Breast epithelium (tissue), 4 donors: ENCODE results near the gene CACNA1H. TPM values are rescaled to one million over a fixed set of nuclear protein-coding genes. Genes with fewer than 3 reads are reported as not detected.

Source experiments
- DNase-seq, 2 donors: peaks; one replicate each; pipeline ENCODE4 v3.0.0-alpha.2; 2019; ENCODE audit warnings: low spot score in 2 of 2
- H3K27ac ChIP-seq, 2 donors: fragments of 200-600 bp; sonication (generic) in 1 of 2; one replicate each; pipeline ENCODE4 v1.5.1; 2016 to 2019; ENCODE audit warnings: mild to moderate bottlenecking in 1 of 2
- H3K27me3 ChIP-seq, 2 donors: fragments of 200-600 bp; sonication (generic) in 1 of 2; one replicate each; pipeline versions ENCODE4 v1.5.1 to v1.6.0; 2017 to 2019; ENCODE audit warnings: control low read depth in 1 of 2, mild to moderate bottlenecking in 1 of 2
- H3K36me3 ChIP-seq: fragments of 200-600 bp; one replicate; pipeline ENCODE4 v1.5.1; 2019
- H3K4me1 ChIP-seq, 2 donors: fragments of 200-600 bp; sonication (generic); one replicate each; pipeline ENCODE4 v1.5.1; 2016 to 2019; ENCODE audit warnings: control low read depth in 1 of 2
- H3K4me3 ChIP-seq, 3 donors: fragments of 200-600 bp; sonication (generic); 1 replicate in 2 of 3; 2 replicates in 1 of 3; pipeline ENCODE4 v1.5.1; 2016 to 2019; ENCODE audit warnings: mild to moderate bottlenecking in 3 of 3, moderate library complexity in 2 of 3
- H3K9me3 ChIP-seq, 2 donors: fragments of 200-600 bp; sonication (generic) in 1 of 2; one replicate each; pipeline ENCODE4 v1.5.1; 2016 to 2019; ENCODE audit warnings: control low read depth in 1 of 2
- POLR2A ChIP-seq: fragments of 450-650 bp; IDR thresholded peaks from one replicate; pipeline ENCODE4 v1.6.1; 2016; ENCODE audit warnings: antibody characterized with exemption, mild to moderate bottlenecking, moderate library complexity
- POLR2AphosphoS5 ChIP-seq, 3 donors: sonication (generic); formaldehyde crosslinking; IDR thresholded peaks; one replicate each; pipeline ENCODE4 v1.6.1; 2017; ENCODE audit warnings: antibody characterized with exemption in 3 of 3
- intact Hi-C: fragments of 100-400 bp; cut with DNase I; formaldehyde crosslinking; loops from one replicate; pipeline ENCODE4 v1.15.1; 2023; ENCODE audit warnings: low total_unique reads
- total RNA-seq, 3 donors: library from RNA; depleted of rRNA; stranded (reverse); fragments of >200 nt; gene quantifications; one replicate each; pipeline ENCODE4 v1.1.0, GENCODE V29; 2016
- TF ChIP-seq, protein P1 (sequence below), 3 donors: fragments of 450-650 bp; IDR thresholded peaks; one replicate each; pipeline ENCODE4 v1.5.1; 2016 to 2017; ENCODE audit warnings: antibody characterized with exemption in 3 of 3, mild to moderate bottlenecking in 3 of 3, moderate library complexity in 3 of 3

Gene CACNA1H
- total RNA-seq, 3 donors from 2014 or later, result 1.6 to 2.5 (median 2.2) TPM

DNA sequence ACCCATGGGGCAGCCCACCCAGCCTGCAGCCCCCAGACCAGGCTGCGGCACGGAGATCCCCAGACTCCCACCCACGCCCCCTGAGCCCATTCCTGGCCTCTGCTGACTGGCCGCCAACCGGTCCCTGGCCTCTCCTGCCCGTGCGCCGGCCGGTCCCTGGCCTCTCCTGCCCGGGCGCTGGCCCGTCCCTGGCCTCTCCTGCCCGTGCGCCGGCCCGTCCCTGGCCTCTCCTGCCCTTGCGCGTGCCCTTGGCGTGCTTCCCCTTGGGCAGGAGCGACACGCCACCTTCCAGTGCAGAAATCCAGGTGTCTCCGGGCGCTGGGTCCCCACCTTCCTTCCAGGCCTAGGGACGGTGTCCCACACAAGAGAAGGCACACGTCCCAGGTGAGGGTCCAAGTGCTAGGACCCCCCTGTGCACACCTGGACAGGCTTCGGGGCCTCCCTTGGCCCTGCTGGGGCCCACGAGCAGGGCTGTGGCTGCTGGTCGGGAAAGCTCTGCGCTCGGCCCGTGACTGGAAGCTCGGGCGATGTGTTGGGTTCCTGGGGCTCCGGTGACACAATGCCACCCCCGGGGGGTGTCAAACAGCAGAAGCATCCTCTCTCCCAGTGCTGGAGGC lies 21.4 kb upstream of the CACNA1H start:
- TF ChIP-seq, protein P1, sequence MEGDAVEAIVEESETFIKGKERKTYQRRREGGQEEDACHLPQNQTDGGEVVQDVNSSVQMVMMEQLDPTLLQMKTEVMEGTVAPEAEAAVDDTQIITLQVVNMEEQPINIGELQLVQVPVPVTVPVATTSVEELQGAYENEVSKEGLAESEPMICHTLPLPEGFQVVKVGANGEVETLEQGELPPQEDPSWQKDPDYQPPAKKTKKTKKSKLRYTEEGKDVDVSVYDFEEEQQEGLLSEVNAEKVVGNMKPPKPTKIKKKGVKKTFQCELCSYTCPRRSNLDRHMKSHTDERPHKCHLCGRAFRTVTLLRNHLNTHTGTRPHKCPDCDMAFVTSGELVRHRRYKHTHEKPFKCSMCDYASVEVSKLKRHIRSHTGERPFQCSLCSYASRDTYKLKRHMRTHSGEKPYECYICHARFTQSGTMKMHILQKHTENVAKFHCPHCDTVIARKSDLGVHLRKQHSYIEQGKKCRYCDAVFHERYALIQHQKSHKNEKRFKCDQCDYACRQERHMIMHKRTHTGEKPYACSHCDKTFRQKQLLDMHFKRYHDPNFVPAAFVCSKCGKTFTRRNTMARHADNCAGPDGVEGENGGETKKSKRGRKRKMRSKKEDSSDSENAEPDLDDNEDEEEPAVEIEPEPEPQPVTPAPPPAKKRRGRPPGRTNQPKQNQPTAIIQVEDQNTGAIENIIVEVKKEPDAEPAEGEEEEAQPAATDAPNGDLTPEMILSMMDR (IDR thresholded peaks at IDR 0.05), result no peak
- TF ChIP-seq POLR2AphosphoS5 (IDR thresholded peaks at IDR 0.05) (no peak), POLR2A (no peak)

DNA sequence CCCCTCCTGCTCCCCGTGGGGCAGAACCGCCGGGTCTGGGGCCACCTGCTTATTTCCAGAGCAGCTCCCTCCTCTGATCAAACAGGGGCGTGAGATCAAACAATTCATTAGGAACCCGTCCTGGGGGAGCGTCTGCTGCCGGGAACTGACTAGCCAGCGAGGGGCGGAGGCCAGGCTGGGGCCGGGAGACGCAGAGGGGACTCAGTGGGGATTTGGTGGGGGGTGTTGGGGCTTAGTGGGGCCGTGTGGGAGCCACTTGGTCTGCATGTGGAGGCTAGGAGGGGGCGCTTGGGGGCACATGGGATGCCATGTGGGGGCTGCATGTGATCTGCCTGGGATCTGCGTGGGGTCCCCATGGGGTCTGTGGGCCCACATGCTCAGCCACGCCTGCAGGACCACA lies 20.5 kb upstream of the CACNA1H start:
- Histone ChIP-seq H3K4me1 (no peaks in the 10 kb centered on the region), H3K27ac (no peak overlapping the region), H3K9me3 (no peaks in the 10 kb centered on the region), H3K4me3 (no peak overlapping the region), H3K36me3 (no peaks in the 10 kb centered on the region), H3K27me3 (peaks cover 0 to 81% of the 10 kb centered on the region in 2 donors)
- DNase-seq, result no peak
- intact Hi-C loops, result no loop called here
- TF ChIP-seq, protein P1 (IDR thresholded peaks at IDR 0.05), result no peak
- TF ChIP-seq POLR2AphosphoS5 (IDR thresholded peaks at IDR 0.05), result no peak
- TF ChIP-seq POLR2A, result no peak

More for the DNA sequence above, 21.4 kb upstream of the CACNA1H start:
- intact Hi-C loops, result no loop called here
- DNase-seq, result no peak
- H3K4me3 ChIP-seq, result no peak overlapping the region
- H3K27me3 ChIP-seq, result peaks cover 0 to 84% of the 10 kb centered on the region in 2 donors
- no peak overlapping the region for H3K27ac ChIP-seq
- no peaks in the 10 kb centered on the region for H3K4me1 ChIP-seq
- no peaks in the 10 kb centered on the region for H3K9me3 ChIP-seq
- H3K36me3 ChIP-seq, result no peaks in the 10 kb centered on the region

DNA sequence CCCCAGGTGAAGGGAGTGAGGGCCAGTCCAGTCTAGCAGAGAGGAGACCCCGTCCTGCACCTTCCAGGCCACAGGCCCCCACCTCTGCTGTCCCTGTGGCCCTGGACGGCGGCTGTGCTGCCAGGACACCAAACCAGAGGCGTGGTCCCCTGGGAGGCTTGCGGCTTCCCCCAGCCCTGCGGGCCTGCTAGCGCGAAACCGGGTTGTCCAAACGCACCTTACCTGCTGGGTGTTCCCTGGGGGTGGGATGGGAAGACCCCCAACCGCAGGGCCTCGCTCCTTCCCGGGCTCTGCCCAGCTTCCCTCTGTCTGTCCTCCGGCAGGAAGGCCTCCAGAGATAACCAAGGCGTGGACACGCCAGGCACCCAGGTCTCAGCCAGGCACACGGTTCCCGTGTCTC lies 19.6 kb upstream of the CACNA1H start:
- no peaks in the 10 kb centered on the region for H3K9me3 ChIP-seq
- intact Hi-C loops, result no loop called here
- H3K4me1 ChIP-seq, result no peaks in the 10 kb centered on the region
- DNase-seq, result no peak
- no peak overlapping the region for H3K4me3 ChIP-seq
- TF ChIP-seq, protein P1 (IDR thresholded peaks at IDR 0.05), result no peak
- TF ChIP-seq POLR2A (no peak), POLR2AphosphoS5 (IDR thresholded peaks at IDR 0.05) (no peak)
- H3K36me3 ChIP-seq, result no peaks in the 10 kb centered on the region
- peaks cover 0 to 81% of the 10 kb centered on the region in 2 donors for H3K27me3 ChIP-seq
- H3K27ac ChIP-seq, result no peak overlapping the region

DNA sequence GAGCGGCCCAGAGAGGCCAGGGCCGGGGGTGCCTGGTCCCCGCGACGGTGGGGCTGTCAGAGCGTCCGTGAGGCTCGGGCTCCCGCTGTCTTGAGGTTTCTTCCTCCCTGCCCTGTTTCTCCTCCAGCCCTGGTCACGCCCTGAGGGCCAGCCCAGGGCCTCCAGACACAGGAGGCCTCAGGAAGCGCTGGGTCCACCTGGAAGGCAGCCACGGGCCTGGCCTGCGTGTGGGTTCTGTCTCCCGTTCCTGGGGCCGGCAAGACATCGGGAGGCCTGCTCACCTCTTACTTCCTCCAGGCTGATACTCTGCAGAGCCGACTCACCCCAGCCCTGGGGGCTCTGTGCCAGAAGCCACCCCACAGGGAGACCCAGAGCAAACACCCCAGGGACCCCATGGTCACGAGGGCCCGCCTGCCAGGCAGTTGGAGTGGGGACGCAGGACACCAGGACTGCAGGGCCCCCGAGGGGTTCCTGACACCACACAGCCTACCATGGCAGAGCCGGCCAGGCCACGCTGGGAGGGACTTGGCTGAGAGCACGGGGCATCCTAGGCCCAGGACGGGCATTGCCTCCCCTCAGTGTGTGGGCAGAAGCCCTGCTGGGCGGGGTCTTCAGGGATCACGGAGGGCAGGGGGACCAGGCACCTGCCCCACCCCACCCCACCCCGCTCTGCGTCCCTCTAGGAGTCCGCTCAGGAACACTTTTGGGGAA lies 18.9 kb upstream of the CACNA1H start:
- Histone ChIP-seq H3K27me3 (peaks cover 0 to 80% of the 10 kb centered on the region in 2 donors), H3K4me3 (no peak overlapping the region), H3K36me3 (no peaks in the 10 kb centered on the region), H3K27ac (no peak overlapping the region), H3K4me1 (no peaks in the 10 kb centered on the region), H3K9me3 (no peaks in the 10 kb centered on the region)
- intact Hi-C loops, result no loop called here
- TF ChIP-seq POLR2AphosphoS5 (IDR thresholded peaks at IDR 0.05) (no peak), POLR2A (no peak)
- TF ChIP-seq, protein P1 (IDR thresholded peaks at IDR 0.05), result no peak
- DNase-seq, result no peak

DNA sequence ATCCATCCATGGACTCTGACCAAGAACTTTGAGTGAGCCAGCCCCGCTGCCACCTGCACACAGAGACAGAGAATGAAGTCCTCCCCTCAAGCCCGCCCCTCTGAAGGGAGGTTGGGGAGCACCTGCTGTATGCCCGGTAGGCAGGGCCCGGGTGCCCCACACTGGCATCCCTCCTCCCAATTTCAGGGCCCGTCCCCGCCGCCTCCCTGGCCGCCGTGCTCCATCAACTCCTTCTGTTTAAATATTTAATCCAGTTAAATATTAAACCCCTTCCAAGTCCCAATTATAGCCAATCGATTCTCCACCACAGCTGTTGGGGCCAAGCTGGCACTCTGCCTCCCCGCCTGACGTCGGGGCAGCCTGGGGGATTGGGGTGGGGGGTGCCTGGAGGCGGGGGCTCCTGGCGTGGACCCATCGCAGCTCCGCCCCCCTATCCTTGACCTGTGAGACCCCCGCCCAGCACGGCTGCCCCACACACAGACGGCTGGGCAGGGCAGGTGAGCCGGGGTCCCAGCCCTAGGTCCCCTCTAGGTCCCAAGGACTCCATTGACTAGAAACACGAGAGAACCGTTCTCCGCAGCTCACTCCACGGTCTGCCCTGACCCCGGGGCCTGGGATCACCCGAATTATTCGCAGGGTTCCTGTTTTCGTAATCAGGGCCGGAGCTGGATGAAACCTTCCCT lies 18.0 kb upstream of the CACNA1H start:
- no peak overlapping the region for H3K4me3 ChIP-seq
- H3K36me3 ChIP-seq, result no peaks in the 10 kb centered on the region
- TF ChIP-seq, protein P1 (IDR thresholded peaks at IDR 0.05), result no peak
- no peak for TF ChIP-seq POLR2AphosphoS5 (IDR thresholded peaks at IDR 0.05)
- TF ChIP-seq POLR2A, result no peak
- H3K9me3 ChIP-seq, result no peaks in the 10 kb centered on the region
- H3K4me1 ChIP-seq, result no peaks in the 10 kb centered on the region
- peaks cover 0 to 79% of the 10 kb centered on the region in 2 donors for H3K27me3 ChIP-seq
- no peak overlapping the region for H3K27ac ChIP-seq
- no peak for DNase-seq
- intact Hi-C loops, result no loop called here
